Panc1 (cell line): Measurements from ENCODE around the gene SEL1L3. TPM values are rescaled to one million over a fixed set of nuclear protein-coding genes. Genes with fewer than 3 reads are reported as not detected.

ENCODE experiments used
- ATAC-seq: fragments of 200-7000 bp; cut with Tn5 transposase; 2 replicates; pipeline ENCODE4 v1.9.1; 2020; ENCODE audit warnings: mild to moderate bottlenecking, moderate library complexity
- BruUV-seq: library from RNA; stranded (reverse); fragments of 400-500 nt; replicated peaks from 2 replicates; lab custom pipeline; 2021; lab: Mats Ljungman, UMichigan
- CTCF ChIA-PET: fragments of 300-600 bp; sonication (Branson Sonifier 250); formaldehyde crosslinking; loops from one replicate; lab custom pipeline; 2022; ENCODE audit warnings: antibody characterized with exemption; lab: Charles Lee
- POLR2A ChIA-PET: fragments of 300-600 bp; sonication (Branson Sonifier 250); formaldehyde crosslinking; loops from one replicate; lab custom pipeline; 2022; ENCODE audit warnings: antibody characterized with exemption; lab: Charles Lee
- DNase-seq: peaks from one replicate; pipeline ENCODE4 v3.0.0-alpha.2; 2010; ENCODE audit warnings: low read depth, low spot score
- H3K27ac ChIP-seq: 2 replicates; pipeline ENCODE4 v1.5.1; 2011; ENCODE audit warnings: mild to moderate bottlenecking, low read length, inconsistent platforms
- H3K27me3 ChIP-seq: fragments of 200-500 bp; sonication (Bioruptor generic); 2 replicates; pipeline ENCODE4 v1.6.0; 2014; ENCODE audit warnings: low read length, inconsistent platforms; ENCODE audit not compliant: control insufficient read depth, insufficient read depth
- H3K36me3 ChIP-seq: fragments of 200-500 bp; sonication (Bioruptor generic); 2 replicates; pipeline ENCODE4 v1.5.1; 2014; ENCODE audit warnings: inconsistent platforms, mild to moderate bottlenecking, low read length, moderate library complexity; ENCODE audit not compliant: control insufficient read depth, insufficient read depth
- H3K4me1 ChIP-seq: 2 replicates; pipeline ENCODE4 v1.5.1; 2011; ENCODE audit warnings: inconsistent platforms, mild to moderate bottlenecking, low read length, moderate library complexity; ENCODE audit not compliant: control insufficient read depth, insufficient read depth
- H3K4me3 ChIP-seq, 2 experiments: 2 replicates each; pipeline ENCODE4 v1.5.1; 2011 to 2012; ENCODE audit warnings: low read depth in 2 of 2, low read length in 2 of 2, mild to moderate bottlenecking in 2 of 2, inconsistent platforms in 1 of 2, moderate library complexity in 1 of 2
- H3K9me3 ChIP-seq: fragments of 200-500 bp; sonication (Bioruptor generic); 2 replicates; pipeline ENCODE4 v1.5.1; 2014; ENCODE audit warnings: low read depth, mild to moderate bottlenecking, inconsistent platforms, low read length, moderate library complexity; ENCODE audit not compliant: control insufficient read depth, insufficient read depth
- CTCF ChIP-seq: fragments of 450-650 bp; IDR thresholded peaks from 2 replicates; pipeline ENCODE4 v1.5.1; 2017; ENCODE audit warnings: mild to moderate bottlenecking
- POLR2AphosphoS5 ChIP-seq: IDR thresholded peaks from 2 replicates; pipeline ENCODE4 v1.6.1; 2012; ENCODE audit warnings: mild to moderate bottlenecking, low read depth, low read length, moderate library complexity
- REST ChIP-seq, 2 experiments: IDR thresholded peaks; 2 replicates each; pipeline ENCODE4 v1.6.1; 2011 to 2012; ENCODE audit warnings: low read depth in 2 of 2, control low read depth in 1 of 2, low read length in 1 of 2, mild to moderate bottlenecking in 1 of 2, moderate library complexity in 1 of 2; ENCODE audit not compliant: insufficient read depth in 1 of 2
- SIN3A ChIP-seq: IDR thresholded peaks from 2 replicates; pipeline ENCODE4 v1.6.1; 2012; ENCODE audit warnings: low read depth, mild to moderate bottlenecking, low read length, moderate library complexity, borderline replicate concordance; ENCODE audit not compliant: insufficient read depth
- TCF7L2 ChIP-seq: IDR thresholded peaks from 2 replicates; pipeline ENCODE4 v1.6.1; 2011; ENCODE audit warnings: mild to moderate bottlenecking, low read depth, low read length, inconsistent platforms
- in situ Hi-C: cut with HindIII; loops from 2 replicates; pipeline ENCODE4 v1.10.0; 2016; ENCODE audit warnings: low sequenced_read_pairs, low pct_unique_long_range_greater_than_20kb
- intact Hi-C: fragments of 100-400 bp; cut with micrococcal nuclease; formaldehyde crosslinking; loops from one replicate; pipeline ENCODE4 v1.10.0; 2022; ENCODE audit not compliant: unreplicated experiment
- total RNA-seq: library from RNA; stranded (reverse); gene quantifications from one replicate; pipeline ENCODE4 v1.2.1, GENCODE V29; 2021; ENCODE audit not compliant: unreplicated experiment

The SEL1L3 gene
- total RNA-seq, 1 experiment from 2014 or later = 1.1 TPM

GRCh38 chr4:25818371-25818871 is 44.4 kb downstream of the SEL1L3 start:
- in situ Hi-C loops (no loop called here), intact Hi-C loops (no loop called here)
- Histone ChIP-seq H3K27me3 (no peaks in the 10 kb centered on the region), H3K9me3 (no peaks in the 10 kb centered on the region), H3K4me1 (no peaks in the 10 kb centered on the region), H3K36me3 (no peaks in the 10 kb centered on the region), H3K4me3 (no peak overlapping the region), H3K27ac (no peak overlapping the region)
- no peak for TF ChIP-seq POLR2AphosphoS5
- no peak for TF ChIP-seq REST (IDR thresholded peaks at IDR 0.05; ENCODE audit: insufficient read depth in 1 of 2, low read depth in 2 of 2, low read length in 1 of 2)
- no peak for TF ChIP-seq SIN3A
- no peak for TF ChIP-seq CTCF
- TF ChIP-seq TCF7L2 = no peak
- ChIA-PET CTCF (no interaction called here), POLR2A (no interaction called here)
- ATAC-seq (no peak), DNase-seq (no peak)
- BruUV-seq = no TSS peak

- Histone ChIP-seq H3K27me3 (no peaks in the 10 kb centered on the region), H3K27ac (no peak overlapping the region), H3K4me3 (no peak overlapping the region), H3K4me1 (no peaks in the 10 kb centered on the region), H3K36me3 (no peaks in the 10 kb centered on the region), H3K9me3 (no peaks in the 10 kb centered on the region)
- TF ChIP-seq POLR2AphosphoS5 (no peak), REST (IDR thresholded peaks at IDR 0.05; ENCODE audit: insufficient read depth in 1 of 2, low read depth in 2 of 2, low read length in 1 of 2) (no peak), CTCF (no peak), SIN3A (no peak), TCF7L2 (no peak)
- ChIA-PET POLR2A (no interaction called here), CTCF (no interaction called here)
- BruUV-seq = no TSS peak
- ATAC-seq (no peak), DNase-seq (no peak)
- in situ Hi-C loops = no loop called here
- intact Hi-C loops = no loop called here
These were observed 45.6 kb downstream of the SEL1L3 start for GRCh38 chr4:25817059-25817681.
